ENCODE data around the gene CUBN. TPM values are rescaled to one million over a fixed set of nuclear protein-coding genes. Genes with fewer than 3 reads are reported as not detected.

The CUBN gene
- total RNA-seq, 3 donors from 2014 or later: 0.31 to 1.9 (median 0.38) TPM

GRCh38 chr10:16984242-16984641, 145.4 kb downstream of the CUBN start:
- H3K4me1 ChIP-seq (ENCODE audit: low read depth): no peaks in the 10 kb centered on the region
- no peak for TF ChIP-seq CTCF (IDR thresholded peaks at IDR 0.05)
- intact Hi-C loops (cut with DNase I, micrococcal nuclease): no loop called here

GRCh38 chr10:16976803-16977202, 152.8 kb downstream of the CUBN start:
- Histone ChIP-seq H3K4me3 (no peak overlapping the region), H3K36me3 (ENCODE audit: low read depth) (no peaks in the 10 kb centered on the region), H3K4me1 (ENCODE audit: low read depth) (no peaks in the 10 kb centered on the region), H3K9me3 (no peaks in the 10 kb centered on the region)
- no peak for ATAC-seq
- intact Hi-C loops (cut with DNase I, micrococcal nuclease): no loop called here
- no peak for TF ChIP-seq CTCF (IDR thresholded peaks at IDR 0.05)
- no peak for DNase-seq

More at GRCh38 chr10:16984242-16984641, 145.4 kb downstream of the CUBN start:
- no peaks in the 10 kb centered on the region for H3K9me3 ChIP-seq
- no peak for DNase-seq
- no peak overlapping the region for H3K4me3 ChIP-seq
- H3K36me3 ChIP-seq (ENCODE audit: low read depth): no peaks in the 10 kb centered on the region
- ATAC-seq: no peak

GRCh38 chr10:16975188-16975587, 154.4 kb downstream of the CUBN start:
- no peak for DNase-seq
- TF ChIP-seq CTCF (IDR thresholded peaks at IDR 0.05): no peak
- H3K36me3 ChIP-seq (ENCODE audit: low read depth): no peaks in the 10 kb centered on the region
- no peak overlapping the region for H3K4me3 ChIP-seq
- no peaks in the 10 kb centered on the region for H3K9me3 ChIP-seq
- no peaks in the 10 kb centered on the region for H3K4me1 ChIP-seq (ENCODE audit: low read depth)
- intact Hi-C loops (cut with DNase I, micrococcal nuclease): no loop called here
- no peak for ATAC-seq

- no peaks in the 10 kb centered on the region for H3K9me3 ChIP-seq
- no peaks in the 10 kb centered on the region for H3K4me1 ChIP-seq (ENCODE audit: low read depth)
- intact Hi-C loops (cut with DNase I, micrococcal nuclease): no loop called here
- no peaks in the 10 kb centered on the region for H3K36me3 ChIP-seq (ENCODE audit: low read depth)
- ATAC-seq: peak; percentile 40
- H3K4me3 ChIP-seq: no peak overlapping the region
- no peak for TF ChIP-seq CTCF (IDR thresholded peaks at IDR 0.05)
- DNase-seq: peak in 1 of 3 donors; percentile 24
Measured at GRCh38 chr10:16968416-16969041, 161.1 kb downstream of the CUBN start.

GRCh38 chr10:16967866-16968415, 161.7 kb downstream of the CUBN start:
- no peaks in the 10 kb centered on the region for H3K36me3 ChIP-seq (ENCODE audit: low read depth)
- ATAC-seq (no peak), DNase-seq (no peak)
- no peak overlapping the region for H3K4me3 ChIP-seq
- intact Hi-C loops (cut with DNase I, micrococcal nuclease): no loop called here
- no peaks in the 10 kb centered on the region for H3K9me3 ChIP-seq
- H3K4me1 ChIP-seq (ENCODE audit: low read depth): no peaks in the 10 kb centered on the region
- no peak for TF ChIP-seq CTCF (IDR thresholded peaks at IDR 0.05)

All from mucosa of descending colon (tissue), 3 donors.